Measurements from ENCODE around the gene SLCO3A1. TPM values are rescaled to one million over a fixed set of nuclear protein-coding genes. Genes with fewer than 3 reads are reported as not detected.

Gene SLCO3A1
- total RNA-seq, 1 donor from 2014 or later, result not detected

- DNase-seq (ENCODE audit: low read depth), result no peak
Observed at GRCh38 chr15:92118936-92119325, 265.4 kb downstream of the SLCO3A1 start.

GRCh38 chr15:92120094-92120795, 266.7 kb downstream of the SLCO3A1 start:
- DNase-seq (ENCODE audit: low read depth), result no peak

GRCh38 chr15:92121047-92121446, 267.5 kb downstream of the SLCO3A1 start:
- no peak for DNase-seq (ENCODE audit: low read depth)

- no peak for DNase-seq (ENCODE audit: low read depth)
Observed at GRCh38 chr15:92122259-92122658, 268.8 kb downstream of the SLCO3A1 start.

- no peak for DNase-seq (ENCODE audit: low read depth)
Observed at GRCh38 chr15:92123962-92124656, 270.6 kb downstream of the SLCO3A1 start.

GRCh38 chr15:92124657-92125010, 271.1 kb downstream of the SLCO3A1 start:
- no peak for DNase-seq (ENCODE audit: low read depth)

- no peak for DNase-seq (ENCODE audit: low read depth)
Observed at GRCh38 chr15:92128788-92129187, 275.3 kb downstream of the SLCO3A1 start.

- DNase-seq (ENCODE audit: low read depth), result no peak
Observed at GRCh38 chr15:92130244-92130643, 276.7 kb downstream of the SLCO3A1 start.

- DNase-seq (ENCODE audit: low read depth), result no peak
Observed at GRCh38 chr15:92130906-92131305, 277.4 kb downstream of the SLCO3A1 start.

GRCh38 chr15:92132982-92133755, 279.7 kb downstream of the SLCO3A1 start:
- DNase-seq (ENCODE audit: low read depth), result no peak

- no peak for DNase-seq (ENCODE audit: low read depth)
Observed at GRCh38 chr15:92140796-92141195, 287.3 kb downstream of the SLCO3A1 start.

- DNase-seq (ENCODE audit: low read depth), result no peak
Observed at GRCh38 chr15:92141607-92142006, 288.1 kb downstream of the SLCO3A1 start.

GRCh38 chr15:92142242-92143232, 289.0 kb downstream of the SLCO3A1 start:
- no peak for DNase-seq (ENCODE audit: low read depth)

GRCh38 chr15:92143765-92144164, 290.3 kb downstream of the SLCO3A1 start:
- DNase-seq (ENCODE audit: low read depth), result no peak

- DNase-seq (ENCODE audit: low read depth), result no peak
Observed at GRCh38 chr15:92146511-92147150, 293.1 kb downstream of the SLCO3A1 start.

- no peak for DNase-seq (ENCODE audit: low read depth)
Observed at GRCh38 chr15:92149029-92149428, 295.5 kb downstream of the SLCO3A1 start.

GRCh38 chr15:92149465-92149864, 296.0 kb downstream of the SLCO3A1 start:
- DNase-seq (ENCODE audit: low read depth), result no peak

GRCh38 chr15:92151168-92151567, 297.7 kb downstream of the SLCO3A1 start:
- DNase-seq (ENCODE audit: low read depth), result no peak

- no peak for DNase-seq (ENCODE audit: low read depth)
Observed at GRCh38 chr15:92151741-92152140, 298.2 kb downstream of the SLCO3A1 start.

- DNase-seq (ENCODE audit: low read depth), result no peak
Observed at GRCh38 chr15:92152983-92153382, 299.5 kb downstream of the SLCO3A1 start.
